Activated CD4-positive, alpha-beta memory T cell treated with anti-CD3 and anti-CD28 coated beads for 36 hours (primary cell): Measurements from ENCODE around the gene WBP1L. TPM values are rescaled to one million over a fixed set of nuclear protein-coding genes. Genes with fewer than 3 reads are reported as not detected.
A peak's percentile ranks its signal among the peaks of the same experiment; 100 is the strongest.

Experiments
- CTCF ChIA-PET: fragments of 350-600 bp; sonication (Branson Sonifier 250); formaldehyde crosslinking; loops from one replicate; lab custom pipeline; 2021; ENCODE audit warnings: antibody characterized with exemption, inconsistent platforms; lab: Charles Lee
- POLR2A ChIA-PET: fragments of 350-600 bp; sonication (Branson Sonifier 250); formaldehyde crosslinking; loops from one replicate; lab custom pipeline; 2021; ENCODE audit warnings: antibody characterized with exemption; lab: Charles Lee
- DNase-seq: peaks from one replicate; pipeline ENCODE4 v3.0.0-alpha.2; 2020
- H3K27ac Mint-ChIP-seq: one replicate; pipeline ENCODE4 v1.8.0; 2021; ENCODE audit warnings: mixed read lengths
- H3K27me3 Mint-ChIP-seq: one replicate; pipeline ENCODE4 v1.8.0; 2021; ENCODE audit warnings: mixed read lengths
- H3K36me3 Mint-ChIP-seq: one replicate; pipeline ENCODE4 v1.8.0; 2021; ENCODE audit warnings: mixed read lengths
- H3K4me1 Mint-ChIP-seq: one replicate; pipeline ENCODE4 v1.8.0; 2021; ENCODE audit warnings: low read depth, mixed read lengths
- H3K4me3 Mint-ChIP-seq: one replicate; pipeline ENCODE4 v1.8.0; 2021; ENCODE audit warnings: mild to moderate bottlenecking, mixed read lengths
- H3K9me3 Mint-ChIP-seq: one replicate; pipeline ENCODE4 v1.8.0; 2021; ENCODE audit warnings: mixed read lengths
- intact Hi-C: fragments of 100-400 bp; cut with micrococcal nuclease; formaldehyde crosslinking; loops from one replicate; pipeline ENCODE4 v1.15.1; 2023
- total RNA-seq, 2 experiments: library from RNA; stranded (reverse); gene quantifications; one replicate each; pipeline ENCODE4 v1.2.3, GENCODE V29; 2021

WBP1L gene
- total RNA-seq, 2 experiments from 2014 or later: 14.6 to 15.9 TPM

- intact Hi-C loops: loop anchor here (1.0 kb wide), 1 partner anchor 60 kb away; the partner anchor contains the start of gene WBP1L
- peak; percentile 48 for DNase-seq
- CTCF ChIA-PET: interaction anchor here (1.0 to 1.3 kb wide), 2 partner anchors 51 to 60 kb away, joined by 3 to 4 read pairs; partner anchors contain the start of gene WBP1L
- peaks cover 32% of the 10 kb centered on the region for H3K4me1 Mint-ChIP-seq
- H3K27me3 Mint-ChIP-seq: no peaks in the 10 kb centered on the region
- no peaks in the 10 kb centered on the region for H3K9me3 Mint-ChIP-seq
- H3K4me3 Mint-ChIP-seq: no peak overlapping the region
- peak overlapping the region; percentile 91 for H3K27ac Mint-ChIP-seq
- POLR2A ChIA-PET: no interaction called here
- peaks cover 29% of the 10 kb centered on the region for H3K36me3 Mint-ChIP-seq
Observed at GRCh38 chr10:102802920-102803534, 59.3 kb downstream of the WBP1L start.

GRCh38 chr10:102804382-102805055 is 60.8 kb downstream of the WBP1L start:
- peaks cover 26% of the 10 kb centered on the region for H3K36me3 Mint-ChIP-seq
- H3K27me3 Mint-ChIP-seq: no peaks in the 10 kb centered on the region
- H3K9me3 Mint-ChIP-seq: no peaks in the 10 kb centered on the region
- H3K27ac Mint-ChIP-seq: peak overlapping the region; percentile 78
- DNase-seq: no peak
- intact Hi-C loops: no loop called here
- H3K4me1 Mint-ChIP-seq: peaks cover 32% of the 10 kb centered on the region
- H3K4me3 Mint-ChIP-seq: no peak overlapping the region
- POLR2A ChIA-PET: no interaction called here
- CTCF ChIA-PET: interaction anchor here (0.6 to 1.2 kb wide), 2 partner anchors 31 to 117 kb away, joined by 3 read pairs; no protein-coding TSS in a partner anchor

- Mint-ChIP-seq H3K27ac (no peak overlapping the region), H3K4me1 (peaks cover 11% of the 10 kb centered on the region), H3K9me3 (no peaks in the 10 kb centered on the region), H3K27me3 (no peaks in the 10 kb centered on the region), H3K4me3 (no peak overlapping the region), H3K36me3 (peaks cover 17% of the 10 kb centered on the region)
- POLR2A ChIA-PET: no interaction called here
- CTCF ChIA-PET: no interaction called here
- intact Hi-C loops: no loop called here
- DNase-seq: no peak
Observed at GRCh38 chr10:102808380-102808779, 64.6 kb downstream of the WBP1L start.

GRCh38 chr10:102811346-102811745 is 67.6 kb downstream of the WBP1L start:
- peaks cover 12% of the 10 kb centered on the region for H3K36me3 Mint-ChIP-seq
- DNase-seq: no peak
- no peaks in the 10 kb centered on the region for H3K9me3 Mint-ChIP-seq
- intact Hi-C loops: no loop called here
- H3K27ac Mint-ChIP-seq: no peak overlapping the region
- H3K27me3 Mint-ChIP-seq: no peaks in the 10 kb centered on the region
- POLR2A ChIA-PET: no interaction called here
- no peaks in the 10 kb centered on the region for H3K4me1 Mint-ChIP-seq
- H3K4me3 Mint-ChIP-seq: no peak overlapping the region
- CTCF ChIA-PET: no interaction called here

- Mint-ChIP-seq H3K9me3 (no peaks in the 10 kb centered on the region), H3K27me3 (no peaks in the 10 kb centered on the region), H3K4me3 (no peak overlapping the region), H3K27ac (no peak overlapping the region), H3K4me1 (no peaks in the 10 kb centered on the region), H3K36me3 (peaks cover 12% of the 10 kb centered on the region)
- intact Hi-C loops: no loop called here
- POLR2A ChIA-PET: no interaction called here
- CTCF ChIA-PET: no interaction called here
- no peak for DNase-seq
Observed at GRCh38 chr10:102812231-102812876, 68.6 kb downstream of the WBP1L start.

GRCh38 chr10:102813017-102813541 is 69.3 kb downstream of the WBP1L start:
- intact Hi-C loops: no loop called here
- Mint-ChIP-seq H3K4me1 (no peaks in the 10 kb centered on the region), H3K36me3 (peaks cover 12% of the 10 kb centered on the region), H3K4me3 (no peak overlapping the region), H3K27ac (no peak overlapping the region), H3K9me3 (no peaks in the 10 kb centered on the region), H3K27me3 (no peaks in the 10 kb centered on the region)
- no peak for DNase-seq
- POLR2A ChIA-PET: no interaction called here
- CTCF ChIA-PET: no interaction called here

GRCh38 chr10:102813734-102814452 is 70.1 kb downstream of the WBP1L start:
- peaks cover 11% of the 10 kb centered on the region for H3K36me3 Mint-ChIP-seq
- no peaks in the 10 kb centered on the region for H3K27me3 Mint-ChIP-seq
- no peak overlapping the region for H3K4me3 Mint-ChIP-seq
- H3K9me3 Mint-ChIP-seq: no peaks in the 10 kb centered on the region
- POLR2A ChIA-PET: no interaction called here
- intact Hi-C loops: no loop called here
- CTCF ChIA-PET: no interaction called here
- H3K4me1 Mint-ChIP-seq: no peaks in the 10 kb centered on the region
- DNase-seq: no peak
- H3K27ac Mint-ChIP-seq: no peak overlapping the region

GRCh38 chr10:102814453-102814871 is 70.7 kb downstream of the WBP1L start:
- intact Hi-C loops: no loop called here

GRCh38 chr10:102814873-102815661 is 71.3 kb downstream of the WBP1L start:
- Mint-ChIP-seq H3K9me3 (no peaks in the 10 kb centered on the region), H3K27me3 (no peaks in the 10 kb centered on the region), H3K36me3 (peaks cover 11% of the 10 kb centered on the region), H3K4me1 (no peaks in the 10 kb centered on the region), H3K27ac (no peak overlapping the region), H3K4me3 (no peak overlapping the region)
- CTCF ChIA-PET: no interaction called here
- intact Hi-C loops: no loop called here
- POLR2A ChIA-PET: no interaction called here
- DNase-seq: no peak

More at GRCh38 chr10:102814453-102814871, 70.7 kb downstream of the WBP1L start:
- H3K27ac Mint-ChIP-seq: no peak overlapping the region
- peaks cover 11% of the 10 kb centered on the region for H3K36me3 Mint-ChIP-seq
- H3K4me1 Mint-ChIP-seq: no peaks in the 10 kb centered on the region
- ChIA-PET CTCF (no interaction called here), POLR2A (no interaction called here)
- no peak for DNase-seq
- H3K4me3 Mint-ChIP-seq: no peak overlapping the region
- H3K27me3 Mint-ChIP-seq: no peaks in the 10 kb centered on the region
- H3K9me3 Mint-ChIP-seq: no peaks in the 10 kb centered on the region

- H3K9me3 Mint-ChIP-seq: no peaks in the 10 kb centered on the region
- no peaks in the 10 kb centered on the region for H3K4me1 Mint-ChIP-seq
- no peak for DNase-seq
- ChIA-PET CTCF (no interaction called here), POLR2A (interaction anchor here (1.6 kb wide), 1 partner anchor 12 kb away, joined by 5 read pairs; no protein-coding TSS in a partner anchor)
- no peak overlapping the region for H3K27ac Mint-ChIP-seq
- no peak overlapping the region for H3K4me3 Mint-ChIP-seq
- H3K27me3 Mint-ChIP-seq: no peaks in the 10 kb centered on the region
- intact Hi-C loops: no loop called here
- peaks cover 11% of the 10 kb centered on the region for H3K36me3 Mint-ChIP-seq
Observed at GRCh38 chr10:102815790-102816549, 72.2 kb downstream of the WBP1L start.

GRCh38 chr10:102817175-102817574 is 73.4 kb downstream of the WBP1L start:
- ChIA-PET CTCF (no interaction called here), POLR2A (interaction anchor here (1.6 kb wide), 1 partner anchor 11 kb away, joined by 5 read pairs; no protein-coding TSS in a partner anchor)
- no peak overlapping the region for H3K27ac Mint-ChIP-seq
- H3K27me3 Mint-ChIP-seq: no peaks in the 10 kb centered on the region
- no peak overlapping the region for H3K4me3 Mint-ChIP-seq
- H3K36me3 Mint-ChIP-seq: peaks cover 8% of the 10 kb centered on the region
- intact Hi-C loops: no loop called here
- DNase-seq: no peak
- no peaks in the 10 kb centered on the region for H3K9me3 Mint-ChIP-seq
- H3K4me1 Mint-ChIP-seq: no peaks in the 10 kb centered on the region
